Panc1 (cell line): ENCODE measurements around the gene TRERF1. TPM values are rescaled to one million over a fixed set of nuclear protein-coding genes. Genes with fewer than 3 reads are reported as not detected.

ENCODE experiments used
- ATAC-seq: fragments of 200-7000 bp; cut with Tn5 transposase; 2 replicates; pipeline ENCODE4 v1.9.1; 2020; ENCODE audit warnings: mild to moderate bottlenecking, moderate library complexity
- BruUV-seq: library from RNA; stranded (reverse); fragments of 400-500 nt; replicated peaks from 2 replicates; lab custom pipeline; 2021; lab: Mats Ljungman, UMichigan
- CTCF ChIA-PET: fragments of 300-600 bp; sonication (Branson Sonifier 250); formaldehyde crosslinking; loops from one replicate; lab custom pipeline; 2022; ENCODE audit warnings: antibody characterized with exemption; lab: Charles Lee
- POLR2A ChIA-PET: fragments of 300-600 bp; sonication (Branson Sonifier 250); formaldehyde crosslinking; loops from one replicate; lab custom pipeline; 2022; ENCODE audit warnings: antibody characterized with exemption; lab: Charles Lee
- DNase-seq: peaks from one replicate; pipeline ENCODE4 v3.0.0-alpha.2; 2010; ENCODE audit warnings: low read depth, low spot score
- H3K27ac ChIP-seq: 2 replicates; pipeline ENCODE4 v1.5.1; 2011; ENCODE audit warnings: mild to moderate bottlenecking, low read length, inconsistent platforms
- H3K27me3 ChIP-seq: fragments of 200-500 bp; sonication (Bioruptor generic); 2 replicates; pipeline ENCODE4 v1.6.0; 2014; ENCODE audit warnings: low read length, inconsistent platforms; ENCODE audit not compliant: control insufficient read depth, insufficient read depth
- H3K36me3 ChIP-seq: fragments of 200-500 bp; sonication (Bioruptor generic); 2 replicates; pipeline ENCODE4 v1.5.1; 2014; ENCODE audit warnings: inconsistent platforms, mild to moderate bottlenecking, low read length, moderate library complexity; ENCODE audit not compliant: control insufficient read depth, insufficient read depth
- H3K4me1 ChIP-seq: 2 replicates; pipeline ENCODE4 v1.5.1; 2011; ENCODE audit warnings: inconsistent platforms, mild to moderate bottlenecking, low read length, moderate library complexity; ENCODE audit not compliant: control insufficient read depth, insufficient read depth
- H3K4me3 ChIP-seq, 2 experiments: 2 replicates each; pipeline ENCODE4 v1.5.1; 2011 to 2012; ENCODE audit warnings: low read depth in 2 of 2, low read length in 2 of 2, mild to moderate bottlenecking in 2 of 2, inconsistent platforms in 1 of 2, moderate library complexity in 1 of 2
- H3K9me3 ChIP-seq: fragments of 200-500 bp; sonication (Bioruptor generic); 2 replicates; pipeline ENCODE4 v1.5.1; 2014; ENCODE audit warnings: low read depth, mild to moderate bottlenecking, inconsistent platforms, low read length, moderate library complexity; ENCODE audit not compliant: control insufficient read depth, insufficient read depth
- CTCF ChIP-seq: fragments of 450-650 bp; IDR thresholded peaks from 2 replicates; pipeline ENCODE4 v1.5.1; 2017; ENCODE audit warnings: mild to moderate bottlenecking
- POLR2AphosphoS5 ChIP-seq: IDR thresholded peaks from 2 replicates; pipeline ENCODE4 v1.6.1; 2012; ENCODE audit warnings: mild to moderate bottlenecking, low read depth, low read length, moderate library complexity
- REST ChIP-seq, 2 experiments: IDR thresholded peaks; 2 replicates each; pipeline ENCODE4 v1.6.1; 2011 to 2012; ENCODE audit warnings: low read depth in 2 of 2, control low read depth in 1 of 2, low read length in 1 of 2, mild to moderate bottlenecking in 1 of 2, moderate library complexity in 1 of 2; ENCODE audit not compliant: insufficient read depth in 1 of 2
- SIN3A ChIP-seq: IDR thresholded peaks from 2 replicates; pipeline ENCODE4 v1.6.1; 2012; ENCODE audit warnings: low read depth, mild to moderate bottlenecking, low read length, moderate library complexity, borderline replicate concordance; ENCODE audit not compliant: insufficient read depth
- TCF7L2 ChIP-seq: IDR thresholded peaks from 2 replicates; pipeline ENCODE4 v1.6.1; 2011; ENCODE audit warnings: mild to moderate bottlenecking, low read depth, low read length, inconsistent platforms
- in situ Hi-C: cut with HindIII; loops from 2 replicates; pipeline ENCODE4 v1.10.0; 2016; ENCODE audit warnings: low sequenced_read_pairs, low pct_unique_long_range_greater_than_20kb
- intact Hi-C: fragments of 100-400 bp; cut with micrococcal nuclease; formaldehyde crosslinking; loops from one replicate; pipeline ENCODE4 v1.10.0; 2022; ENCODE audit not compliant: unreplicated experiment
- total RNA-seq: library from RNA; stranded (reverse); gene quantifications from one replicate; pipeline ENCODE4 v1.2.1, GENCODE V29; 2021; ENCODE audit not compliant: unreplicated experiment

TRERF1 gene
- total RNA-seq, 1 experiment from 2014 or later, result 30.6 TPM

DNA sequence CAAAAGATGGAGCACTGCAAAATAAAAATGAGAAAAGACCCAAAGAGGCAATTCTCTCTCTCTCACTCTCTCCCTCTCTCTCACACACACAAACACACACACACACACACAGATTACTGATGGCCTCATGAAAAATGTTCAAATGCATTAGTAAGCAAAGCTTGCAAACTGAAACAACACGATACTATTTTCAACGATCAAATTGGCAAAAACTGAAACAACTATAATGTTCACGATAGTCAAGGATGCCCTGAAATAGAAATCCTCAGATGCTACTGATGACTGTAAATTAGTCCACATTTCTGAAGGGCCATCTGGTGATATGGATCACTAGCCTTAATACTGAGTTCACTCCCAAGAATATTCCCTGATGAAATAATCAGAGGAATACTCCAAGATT is 100.8 kb downstream of the TRERF1 start:
- Histone ChIP-seq H3K36me3 (no peaks in the 10 kb centered on the region), H3K9me3 (no peaks in the 10 kb centered on the region), H3K4me1 (peaks cover 10% of the 10 kb centered on the region; the same call in 1 of the 2 replicates), H3K27me3 (no peaks in the 10 kb centered on the region), H3K27ac (no peak overlapping the region), H3K4me3 (no peak overlapping the region)
- TF ChIP-seq TCF7L2, result no peak
- no peak for TF ChIP-seq POLR2AphosphoS5
- no peak for TF ChIP-seq CTCF
- TF ChIP-seq SIN3A, result no peak
- TF ChIP-seq REST (IDR thresholded peaks at IDR 0.05; ENCODE audit: insufficient read depth in 1 of 2, low read depth in 2 of 2, low read length in 1 of 2), result no peak
- in situ Hi-C loops, result no loop called here
- ATAC-seq, result no peak
- no peak for DNase-seq
- POLR2A ChIA-PET, result no interaction called here
- CTCF ChIA-PET, result no interaction called here
- no TSS peak for BruUV-seq
- intact Hi-C loops, result no loop called here

- H3K36me3 ChIP-seq, result no peaks in the 10 kb centered on the region
- intact Hi-C loops (no loop called here), in situ Hi-C loops (no loop called here)
- DNase-seq, result no peak
- H3K27me3 ChIP-seq, result no peaks in the 10 kb centered on the region
- H3K9me3 ChIP-seq, result no peaks in the 10 kb centered on the region
- no peak overlapping the region for H3K4me3 ChIP-seq
- ChIA-PET POLR2A (interaction anchor here (0.5 to 0.7 kb wide), 3 partner anchors 79 to 451 kb away, joined by 3 to 4 read pairs (median 3); no protein-coding TSS in a partner anchor), CTCF (no interaction called here)
- ATAC-seq, result no peak
- H3K27ac ChIP-seq, result no peak overlapping the region
- BruUV-seq, result no TSS peak
- TF ChIP-seq TCF7L2 (no peak), CTCF (no peak), REST (IDR thresholded peaks at IDR 0.05; ENCODE audit: insufficient read depth in 1 of 2, low read depth in 2 of 2, low read length in 1 of 2) (no peak), SIN3A (no peak), POLR2AphosphoS5 (no peak)
- 0 out of 2 replicates have a peak, but pooled peaks cover 8% of the 10 kb centered on the region for H3K4me1 ChIP-seq
These were observed 101.8 kb downstream of the TRERF1 start for GRCh38 chr6:42349753-42350511.
